ENCODE measurements around the gene BAG1.

BAG1 gene

GRCh38 chr9:33209394-33209793 lies 55.1 kb downstream of the BAG1 start:
- no peak for DNase-seq

DNA sequence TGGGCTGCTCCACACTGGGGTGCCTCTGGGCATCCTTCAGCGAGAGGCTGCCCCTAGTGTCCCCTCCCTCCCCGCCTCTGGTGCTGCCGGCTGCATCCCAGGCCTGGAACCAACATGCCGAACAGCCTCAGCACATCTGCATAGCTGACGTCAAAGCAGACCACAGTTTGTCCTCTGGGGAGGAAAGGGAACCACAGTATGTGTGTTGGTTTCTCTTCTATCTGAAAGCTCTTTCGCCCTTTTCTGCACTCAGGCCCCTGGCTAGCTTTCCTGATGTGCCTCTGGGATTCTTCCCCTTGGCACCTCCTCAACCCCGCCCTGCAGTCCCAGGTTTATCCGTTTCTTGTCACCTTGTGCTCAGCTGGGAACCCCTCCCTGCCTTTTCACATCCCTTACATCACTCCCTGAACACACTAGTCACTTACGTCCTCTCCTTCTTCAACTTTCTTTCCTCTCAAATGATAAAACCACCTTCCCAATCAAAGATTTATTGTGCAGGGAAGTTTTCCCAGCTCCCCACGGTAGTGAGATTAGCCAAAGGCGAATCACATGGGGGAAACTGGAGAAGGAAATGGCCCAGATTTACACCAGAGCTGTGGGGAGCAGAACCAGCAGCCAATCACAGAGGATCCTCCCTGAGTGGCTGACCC lies 61.8 kb downstream of the BAG1 start:
- peak; percentile 1 for DNase-seq
